ENCODE measurements around the gene COX6A1. TPM values are rescaled to one million over a fixed set of nuclear protein-coding genes. Genes with fewer than 3 reads are reported as not detected.
"Not testable (repeated sequence)": the region's sequence is repeated elsewhere in the genome, so short reads cannot be mapped to it uniquely, and the experiment has no call there.

Gene COX6A1
- total RNA-seq, 1 experiment from 2014 or later: 482 TPM

- peak; percentile 70 for DNase-seq
- TF ChIP-seq CTCF (IDR thresholded peaks at IDR 0.05; ENCODE audit: unreplicated experiment): peak; percentile 86
- peaks cover 60% of the 10 kb centered on the region for H3K36me3 Mint-ChIP-seq (ENCODE audit: insufficient read depth, unreplicated experiment)
Observed at GRCh38 chr12:120439646-120440247, 1.8 kb downstream of the COX6A1 start.

GRCh38 chr12:120444676-120445075 is 6.8 kb downstream of the COX6A1 start:
- H3K9me3 Mint-ChIP-seq (ENCODE audit: low read depth, unreplicated experiment): no peaks in the 10 kb centered on the region

More at GRCh38 chr12:120439646-120440247, 1.8 kb downstream of the COX6A1 start:
- H3K27ac Mint-ChIP-seq (ENCODE audit: unreplicated experiment): no peak overlapping the region
- no peaks in the 10 kb centered on the region for H3K4me1 Mint-ChIP-seq (ENCODE audit: low read depth, unreplicated experiment)
- no TSS peak for BruUV-seq (replicated peaks)
- CTCF ChIA-PET: no interaction called here
- H3K4me3 Mint-ChIP-seq (ENCODE audit: low read depth, unreplicated experiment): no peak overlapping the region
- intact Hi-C loops (cut with micrococcal nuclease; ENCODE audit: unreplicated experiment): loop anchor here (1.0 to 10.0 kb wide), 2 partner anchors 57 to 205 kb away; partner anchors contain the start of gene DYNLL1
- H3K9me3 Mint-ChIP-seq (ENCODE audit: low read depth, unreplicated experiment): no peaks in the 10 kb centered on the region
- H3K27me3 Mint-ChIP-seq (ENCODE audit: unreplicated experiment): no peaks in the 10 kb centered on the region

GRCh38 chr12:120445911-120446843 is 8.3 kb downstream of the COX6A1 start, which contains the start of the genes GATC and TRIAP1:
Gene GATC, plus strand, starts transcription at chr12:120446444. Its CDS starts 37 bp downstream, at chr12:120446481.
Gene TRIAP1, minus strand, starts transcription at chr12:120446384. Its CDS starts 12 bp downstream, at chr12:120446372.
- peak; percentile 89 for DNase-seq
- H3K4me1 Mint-ChIP-seq (ENCODE audit: low read depth, unreplicated experiment): peaks cover 12% of the 10 kb centered on the region
- no peak for TF ChIP-seq CTCF (IDR thresholded peaks at IDR 0.05; ENCODE audit: unreplicated experiment)
- CTCF ChIA-PET: no interaction called here
- TSS peak; percentile 81 for BruUV-seq (replicated peaks)
- H3K27ac Mint-ChIP-seq (ENCODE audit: unreplicated experiment): peak within 1 kb of the TSS; percentile 77
- intact Hi-C loops (cut with micrococcal nuclease; ENCODE audit: unreplicated experiment): loop anchor here (2.0 kb wide), 1 partner anchor 23 kb away; the partner anchor contains the start of gene SRSF9
- peaks cover 87% of the 10 kb centered on the region for H3K36me3 Mint-ChIP-seq (ENCODE audit: insufficient read depth, unreplicated experiment)
- H3K4me3 Mint-ChIP-seq (ENCODE audit: low read depth, unreplicated experiment): peak within 1 kb of the TSS; percentile 88
- H3K9me3 Mint-ChIP-seq (ENCODE audit: low read depth, unreplicated experiment): no peaks in the 10 kb centered on the region
- H3K27me3 Mint-ChIP-seq (ENCODE audit: unreplicated experiment): no peaks in the 10 kb centered on the region

More at GRCh38 chr12:120444676-120445075, 6.8 kb downstream of the COX6A1 start:
- Mint-ChIP-seq H3K27ac (ENCODE audit: unreplicated experiment) (no peak overlapping the region), H3K4me1 (ENCODE audit: low read depth, unreplicated experiment) (peaks cover 12% of the 10 kb centered on the region), H3K36me3 (ENCODE audit: insufficient read depth, unreplicated experiment) (peaks cover 85% of the 10 kb centered on the region), H3K27me3 (ENCODE audit: unreplicated experiment) (no peaks in the 10 kb centered on the region), H3K4me3 (ENCODE audit: low read depth, unreplicated experiment) (peak overlapping the region; percentile 88)
- no TSS peak for BruUV-seq (replicated peaks)
- CTCF ChIA-PET: no interaction called here
- TF ChIP-seq CTCF (IDR thresholded peaks at IDR 0.05; ENCODE audit: unreplicated experiment): no peak
- intact Hi-C loops (cut with micrococcal nuclease; ENCODE audit: unreplicated experiment): no loop called here
- no peak for DNase-seq

- H3K36me3 Mint-ChIP-seq (ENCODE audit: insufficient read depth, unreplicated experiment): peaks cover 82% of the 10 kb centered on the region
- intact Hi-C loops (cut with micrococcal nuclease; ENCODE audit: unreplicated experiment): loop anchor here (2.0 kb wide), 1 partner anchor 22 kb away; the partner anchor contains the start of gene SRSF9
- H3K9me3 Mint-ChIP-seq (ENCODE audit: low read depth, unreplicated experiment); DNase-seq; H3K27me3 Mint-ChIP-seq (ENCODE audit: unreplicated experiment); CTCF ChIA-PET: not testable (repeated sequence)
- H3K4me3 Mint-ChIP-seq (ENCODE audit: low read depth, unreplicated experiment): peak overlapping the region; percentile 88
- H3K27ac Mint-ChIP-seq (ENCODE audit: unreplicated experiment): peak overlapping the region; percentile 77
- H3K4me1 Mint-ChIP-seq (ENCODE audit: low read depth, unreplicated experiment): peaks cover 12% of the 10 kb centered on the region
- TSS peak; percentile 74 for BruUV-seq (replicated peaks)
Observed at GRCh38 chr12:120446844-120447178, 8.9 kb downstream of the COX6A1 start.
